GM18498 (cell line): ENCODE data around the gene ITGA5.

Source experiments
- ATAC-seq: cut with Tn5 transposase; IDR thresholded peaks from one replicate; pipeline ENCODE4 v1.9.1; 2021; ENCODE audit warnings: mild to moderate bottlenecking, moderate library complexity; ENCODE audit not compliant: unreplicated experiment

ITGA5 gene

GRCh38 chr12:54390176-54390667 is 28.8 kb downstream of the ITGA5 start:
- no peak for ATAC-seq

- no peak for ATAC-seq
These were observed 29.4 kb downstream of the ITGA5 start for GRCh38 chr12:54389607-54390175.

GRCh38 chr12:54389134-54389508 is 29.9 kb downstream of the ITGA5 start:
- ATAC-seq, result no peak

GRCh38 chr12:54388237-54389133 is 30.6 kb downstream of the ITGA5 start:
- ATAC-seq, result no peak

GRCh38 chr12:54387114-54387467 is 32.0 kb downstream of the ITGA5 start:
- no peak for ATAC-seq

- no peak for ATAC-seq
These were observed 32.5 kb downstream of the ITGA5 start for GRCh38 chr12:54386403-54387113.

- ATAC-seq, result peak; percentile 50
These were observed 33.7 kb downstream of the ITGA5 start for GRCh38 chr12:54385251-54385914.

GRCh38 chr12:54384591-54385041 is 34.5 kb downstream of the ITGA5 start, which contains the start of gene ZNF385A:
Gene ZNF385A (minus strand): TSS chr12:54384733. CDS start chr12:54384514, 219 bp downstream.
- ATAC-seq, result peak; percentile 41

GRCh38 chr12:54383041-54383609 is 35.9 kb downstream of the ITGA5 start:
- no peak for ATAC-seq

GRCh38 chr12:54381136-54381535 is 37.9 kb downstream of the ITGA5 start:
- no peak for ATAC-seq

- ATAC-seq, result peak; percentile 90
These were observed 39.5 kb downstream of the ITGA5 start for GRCh38 chr12:54379398-54380201.

GRCh38 chr12:54378796-54379397 is 40.2 kb downstream of the ITGA5 start:
- ATAC-seq, result no peak

GRCh38 chr12:54377797-54378515 is 41.1 kb downstream of the ITGA5 start:
- ATAC-seq, result no peak

GRCh38 chr12:54377007-54377406 is 42.1 kb downstream of the ITGA5 start:
- no peak for ATAC-seq

GRCh38 chr12:54376596-54376995 is 42.5 kb downstream of the ITGA5 start:
- ATAC-seq, result no peak

GRCh38 chr12:54375259-54375579 is 43.8 kb downstream of the ITGA5 start:
- ATAC-seq, result no peak

GRCh38 chr12:54374562-54375258 is 44.4 kb downstream of the ITGA5 start:
- ATAC-seq, result no peak
